Smooth muscle cell (in vitro differentiated cells): Measurements from ENCODE around the gene SMYD2. TPM values are rescaled to one million over a fixed set of nuclear protein-coding genes. Genes with fewer than 3 reads are reported as not detected.

Source experiments
- DNase-seq: peaks from one replicate; lab custom pipeline; 2025; ENCODE audit not compliant: unreplicated experiment; lab: John Stamatoyannopoulos, UW
- H2AFZ ChIP-seq: fragments of 200-600 bp; sonication (generic); 2 replicates; pipeline ENCODE4 v1.6.0; 2016; ENCODE audit warnings: antibody characterized with exemption, low read depth, mild to moderate bottlenecking
- H3F3A ChIP-seq: fragments of 200-600 bp; sonication (generic); 2 replicates; pipeline ENCODE4 v1.6.0; 2017; ENCODE audit warnings: antibody characterized with exemption, low read depth
- H3K27ac ChIP-seq: fragments of 200-600 bp; sonication (generic); 2 replicates; pipeline ENCODE4 v1.5.1; 2016; ENCODE audit warnings: low read depth, mild to moderate bottlenecking
- H3K27me3 ChIP-seq: fragments of 200-600 bp; sonication (generic); 2 replicates; pipeline ENCODE4 v1.6.1; 2016; ENCODE audit warnings: low read depth, mild to moderate bottlenecking
- H3K36me3 ChIP-seq: fragments of 200-600 bp; sonication (generic); 2 replicates; pipeline ENCODE4 v1.5.1; 2016; ENCODE audit warnings: low read depth
- H3K4me1 ChIP-seq: fragments of 200-600 bp; sonication (generic); 2 replicates; pipeline ENCODE4 v1.5.1; 2016; ENCODE audit warnings: low read depth
- H3K4me2 ChIP-seq: fragments of 200-600 bp; sonication (generic); 2 replicates; pipeline ENCODE4 v1.6.0; 2016; ENCODE audit warnings: mild to moderate bottlenecking
- H3K4me3 ChIP-seq: fragments of 200-600 bp; sonication (generic); 2 replicates; pipeline ENCODE4 v1.5.1; 2016; ENCODE audit warnings: mild to moderate bottlenecking
- H3K79me2 ChIP-seq: fragments of 200-600 bp; sonication (generic); 2 replicates; pipeline ENCODE4 v1.6.0; 2016; ENCODE audit warnings: low read depth, mild to moderate bottlenecking
- H3K9ac ChIP-seq: fragments of 200-600 bp; sonication (generic); 2 replicates; pipeline ENCODE4 v1.6.0; 2016; ENCODE audit warnings: low read depth
- H3K9me3 ChIP-seq: fragments of 200-600 bp; sonication (generic); replicated peaks from 2 replicates; pipeline ENCODE4 v1.5.1; 2016; ENCODE audit warnings: low read depth
- H4K20me1 ChIP-seq: fragments of 200-600 bp; sonication (generic); 2 replicates; pipeline ENCODE4 v1.6.0; 2016; ENCODE audit warnings: low read depth
- WGBS: methylation state at CpG from one replicate; pipeline ENCODE4 v1.1.7; 2016; ENCODE audit warnings: low lambda C conversion rate; 5-methylcytosine and 5-hydroxymethylcytosine counted together
- polyA plus RNA-seq: library from polyadenylated mRNA; unstranded; fragments of >200 nt; fragmentation: Nextera tagmentation; extraction: Ambion mirVana; gene quantifications from 2 replicates; pipeline ENCODE4 v1.2.1, GENCODE V29; 2016
- total RNA-seq: library from RNA; depleted of rRNA; stranded (reverse); fragments of >200 nt; gene quantifications from 2 replicates; pipeline ENCODE4 v1.2.3, GENCODE V29; 2014
- TF ChIP-seq, protein P1 (sequence below): fragments of 200-600 bp; sonication (generic); IDR thresholded peaks from 2 replicates; pipeline ENCODE4 v1.5.1; 2017; ENCODE audit warnings: borderline replicate concordance, mild to moderate bottlenecking, antibody characterized with exemption; ENCODE audit not compliant: insufficient read depth, poor library complexity, severe bottlenecking

SMYD2 gene
- total and polyA plus RNA-seq, 2 experiments from 2014 or later: 31.1 to 39.7 TPM

DNA sequence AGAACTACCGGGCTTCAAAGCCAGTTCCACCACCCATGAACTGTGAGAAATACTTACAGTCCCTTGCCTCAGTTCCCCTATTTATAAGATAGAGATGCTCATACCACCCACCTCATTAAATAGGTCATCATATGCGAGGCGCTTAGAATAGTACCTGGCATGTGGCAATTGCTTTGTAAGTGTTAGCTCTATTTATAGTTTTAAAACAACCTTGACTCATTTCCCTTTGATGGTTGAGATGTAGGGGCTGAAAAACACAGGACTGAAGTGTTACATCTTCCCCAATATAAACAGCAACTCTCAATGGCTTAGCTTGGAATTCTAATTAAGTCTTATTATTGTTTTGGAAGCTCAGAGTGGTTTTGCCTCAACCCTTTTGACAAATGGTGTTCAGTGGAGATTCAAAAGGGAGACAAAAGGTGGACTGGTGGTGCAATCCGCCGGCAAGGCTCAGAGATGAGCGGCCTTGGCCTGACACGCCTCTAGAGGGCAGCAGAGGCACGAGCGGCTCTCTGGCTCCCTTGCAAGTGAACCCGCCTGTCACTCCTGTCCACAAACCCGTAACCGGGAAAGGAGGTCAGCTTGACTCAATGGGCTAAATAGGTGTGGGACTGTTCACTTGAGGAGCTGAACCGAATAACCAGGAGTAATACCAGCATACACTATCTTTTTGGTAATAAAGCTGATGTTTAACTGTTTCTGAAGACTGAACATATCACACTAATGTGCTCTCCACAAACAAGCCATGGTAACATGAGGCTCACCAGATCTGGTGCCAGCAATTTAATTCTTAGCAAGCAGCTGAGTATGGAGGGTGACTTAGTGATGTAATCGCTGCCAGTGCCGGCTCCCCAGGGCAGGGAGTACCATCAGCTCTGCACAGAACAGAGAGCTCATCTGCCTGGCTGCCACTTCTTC lies 19.5 kb upstream of the SMYD2 start:
- Histone ChIP-seq H4K20me1 (no peaks in the 10 kb centered on the region), H3K4me2 (peak overlapping the region; percentile 74), H3K27me3 (peaks cover 6% of the 10 kb centered on the region), H3K79me2 (no peaks in the 10 kb centered on the region), H3K36me3 (no peaks in the 10 kb centered on the region), H2AFZ (peak overlapping the region; percentile 43), H3K4me1 (peaks cover 10% of the 10 kb centered on the region), H3K9me3 (no peaks in the 10 kb centered on the region), H3K4me3 (no peak overlapping the region), H3K27ac (no peak overlapping the region), H3F3A (no peaks in the 10 kb centered on the region), H3K9ac (no peak overlapping the region)
- TF ChIP-seq, protein P1, sequence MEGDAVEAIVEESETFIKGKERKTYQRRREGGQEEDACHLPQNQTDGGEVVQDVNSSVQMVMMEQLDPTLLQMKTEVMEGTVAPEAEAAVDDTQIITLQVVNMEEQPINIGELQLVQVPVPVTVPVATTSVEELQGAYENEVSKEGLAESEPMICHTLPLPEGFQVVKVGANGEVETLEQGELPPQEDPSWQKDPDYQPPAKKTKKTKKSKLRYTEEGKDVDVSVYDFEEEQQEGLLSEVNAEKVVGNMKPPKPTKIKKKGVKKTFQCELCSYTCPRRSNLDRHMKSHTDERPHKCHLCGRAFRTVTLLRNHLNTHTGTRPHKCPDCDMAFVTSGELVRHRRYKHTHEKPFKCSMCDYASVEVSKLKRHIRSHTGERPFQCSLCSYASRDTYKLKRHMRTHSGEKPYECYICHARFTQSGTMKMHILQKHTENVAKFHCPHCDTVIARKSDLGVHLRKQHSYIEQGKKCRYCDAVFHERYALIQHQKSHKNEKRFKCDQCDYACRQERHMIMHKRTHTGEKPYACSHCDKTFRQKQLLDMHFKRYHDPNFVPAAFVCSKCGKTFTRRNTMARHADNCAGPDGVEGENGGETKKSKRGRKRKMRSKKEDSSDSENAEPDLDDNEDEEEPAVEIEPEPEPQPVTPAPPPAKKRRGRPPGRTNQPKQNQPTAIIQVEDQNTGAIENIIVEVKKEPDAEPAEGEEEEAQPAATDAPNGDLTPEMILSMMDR: peak; percentile 89
- DNase-seq: peak; percentile 42
- WGBS: 15% methylated on average over 15 of the region's 15 CpGs

GRCh38 chr1:214264196-214264595 lies 16.8 kb upstream of the SMYD2 start:
- H3K79me2 ChIP-seq: no peaks in the 10 kb centered on the region
- H3K4me3 ChIP-seq: no peak overlapping the region
- no peak overlapping the region for H2AFZ ChIP-seq
- no peak for DNase-seq
- no peaks in the 10 kb centered on the region for H3F3A ChIP-seq
- H3K4me2 ChIP-seq: no peak overlapping the region
- H3K36me3 ChIP-seq: no peaks in the 10 kb centered on the region
- H4K20me1 ChIP-seq: no peaks in the 10 kb centered on the region
- H3K9ac ChIP-seq: no peak overlapping the region
- H3K27me3 ChIP-seq: peaks cover 10% of the 10 kb centered on the region
- WGBS: 69% methylated on average over 4 of the region's 4 CpGs
- TF ChIP-seq, protein P1: no peak
- peaks cover 10% of the 10 kb centered on the region for H3K4me1 ChIP-seq
- H3K27ac ChIP-seq: no peak overlapping the region
- no peaks in the 10 kb centered on the region for H3K9me3 ChIP-seq

- H3K4me1 ChIP-seq: peaks cover 10% of the 10 kb centered on the region
- no peak overlapping the region for H2AFZ ChIP-seq
- no peak overlapping the region for H3K27ac ChIP-seq
- H3K36me3 ChIP-seq: no peaks in the 10 kb centered on the region
- no peak overlapping the region for H3K9ac ChIP-seq
- H3K9me3 ChIP-seq: no peaks in the 10 kb centered on the region
- H3F3A ChIP-seq: no peaks in the 10 kb centered on the region
- no peak for DNase-seq
- H3K4me2 ChIP-seq: no peak overlapping the region
- H3K27me3 ChIP-seq: peaks cover 10% of the 10 kb centered on the region
- TF ChIP-seq, protein P1: no peak
- WGBS: 82% methylated on average over 3 of the region's 3 CpGs
- no peak overlapping the region for H3K4me3 ChIP-seq
- no peaks in the 10 kb centered on the region for H3K79me2 ChIP-seq
- H4K20me1 ChIP-seq: no peaks in the 10 kb centered on the region
These were observed 16.0 kb upstream of the SMYD2 start for GRCh38 chr1:214264976-214265375.
